ENCODE data around the gene P4HA2. TPM values are rescaled to one million over a fixed set of nuclear protein-coding genes. Genes with fewer than 3 reads are reported as not detected.
"Not testable (repeated sequence)": the region's sequence is repeated elsewhere in the genome, so short reads cannot be mapped to it uniquely, and the experiment has no call there.

Gene P4HA2
- total RNA-seq, 1 experiment from 2014 or later, result 15.1 TPM

- TF ChIP-seq STAT6 (CRISPR knock-in tag; conservative IDR thresholded peaks at IDR 0.05; ENCODE audit: low read depth) (no peak), ZNF317 (CRISPR knock-in tag; IDR thresholded peaks at IDR 0.05; ENCODE audit: borderline replicate concordance, low read depth) (no peak), ELF4 (CRISPR knock-in tag; IDR thresholded peaks at IDR 0.05; ENCODE audit: low read depth) (no peak), TEAD1 (CRISPR knock-in tag; IDR thresholded peaks at IDR 0.05) (no peak)
Observed at GRCh38 chr5:132147663-132148062, 80.0 kb downstream of the P4HA2 start (continued).

GRCh38 chr5:132145326-132145725, 82.3 kb downstream of the P4HA2 start:
- H3K27ac Mint-ChIP-seq; H3K4me3 Mint-ChIP-seq; H3K27me3 Mint-ChIP-seq (ENCODE audit: low read depth); ATAC-seq; POLR2A ChIA-PET; DNase-seq (ENCODE audit: low spot score); H3K4me1 Mint-ChIP-seq; CTCF ChIA-PET: not testable (repeated sequence)
- peaks cover 15% of the 10 kb centered on the region for H3K36me3 Mint-ChIP-seq
- peaks cover 50% of the 10 kb centered on the region for H3K9me3 Mint-ChIP-seq

GRCh38 chr5:132143148-132143547, 84.5 kb downstream of the P4HA2 start:
- POLR2A ChIA-PET, result no interaction called here
- Mint-ChIP-seq H3K4me1 (no peaks in the 10 kb centered on the region), H3K27ac (no peak overlapping the region), H3K27me3 (ENCODE audit: low read depth) (peaks cover 2% of the 10 kb centered on the region; the same call in 1 of the 2 replicates), H3K9me3 (peaks cover 58% of the 10 kb centered on the region), H3K4me3 (no peak overlapping the region), H3K36me3 (peaks cover 15% of the 10 kb centered on the region)
- TF ChIP-seq ZNF532 (CRISPR knock-in tag; IDR thresholded peaks at IDR 0.05; ENCODE audit: borderline replicate concordance) (no peak), ZNF423 (CRISPR knock-in tag; IDR thresholded peaks at IDR 0.05) (no peak)
- no peak for ATAC-seq
- DNase-seq (ENCODE audit: low spot score), result no peak
- CTCF ChIA-PET, result no interaction called here

- Mint-ChIP-seq H3K4me1 (no peaks in the 10 kb centered on the region), H3K4me3 (no peak overlapping the region), H3K27me3 (ENCODE audit: low read depth) (peaks cover 2% of the 10 kb centered on the region; the same call in 1 of the 2 replicates), H3K9me3 (peaks cover 58% of the 10 kb centered on the region), H3K27ac (no peak overlapping the region), H3K36me3 (peaks cover 15% of the 10 kb centered on the region)
- ChIA-PET POLR2A (no interaction called here), CTCF (no interaction called here)
- TF ChIP-seq HMGXB4 (CRISPR knock-in tag; IDR thresholded peaks at IDR 0.05), result no peak
- no peak for TF ChIP-seq STAT6 (CRISPR knock-in tag; conservative IDR thresholded peaks at IDR 0.05; ENCODE audit: low read depth)
- ATAC-seq (no peak), DNase-seq (ENCODE audit: low spot score) (no peak)
Observed at GRCh38 chr5:132142459-132142858, 85.2 kb downstream of the P4HA2 start.

Small RNA genes lying within 50 kb of the gene (microRNA-seq; reads per million reads assigned to microRNA genes)
- not detected for gene MIR6830 (ENCODE audit: borderline number of aligned reads)

Other genes with a start within 250 kb of the P4HA2 start
- gene ACSL6, start 216.2 kb downstream of the P4HA2 start, total RNA-seq (2021), result 2.6 to 4.8 TPM (median 3.7 TPM) in 3 replicates
- gene IL3, start 167.2 kb downstream of the P4HA2 start, total RNA-seq (2021), result not detected in 3 replicates
- 0.25 TPM in 1 of 3 replicates, not detected in the others for gene CSF2, start 154.1 kb downstream of the P4HA2 start, total RNA-seq (2021)
- gene PDLIM4, start 29.8 kb upstream of the P4HA2 start, total RNA-seq (2021), result 10.6 to 15.2 TPM (median 11.4 TPM) in 3 replicates
- gene SLC22A4, start 66.5 kb upstream of the P4HA2 start, total RNA-seq (2021), result 0.34 to 0.50 TPM (median 0.35 TPM) in 3 replicates
- gene SLC22A5, start 141.9 kb upstream of the P4HA2 start, total RNA-seq (2021), result 3.6 to 4.9 TPM (median 4.4 TPM) in 3 replicates

All from WTC11 (cell line).